Measurements from ENCODE around the gene SSBP1. TPM values are rescaled to one million over a fixed set of nuclear protein-coding genes. Genes with fewer than 3 reads are reported as not detected.
"Not testable (repeated sequence)": the region's sequence is repeated elsewhere in the genome, so short reads cannot be mapped to it uniquely, and the experiment has no call there.

SSBP1 gene
- total RNA-seq, 1 experiment from 2014 or later = 364 TPM

- in situ Hi-C loops (cut with HindIII; ENCODE audit: low pct_unique_long_range_greater_than_20kb, low sequenced_read_pairs) = no loop called here
Observed at GRCh38 chr7:141739250-141739649, 1.1 kb downstream of the SSBP1 start.

GRCh38 chr7:141742229-141742628 is 4.1 kb downstream of the SSBP1 start:
- DNase-seq (ENCODE audit: low read depth, low spot score) = no peak
- in situ Hi-C loops (cut with HindIII; ENCODE audit: low pct_unique_long_range_greater_than_20kb, low sequenced_read_pairs) = no loop called here

More at GRCh38 chr7:141739250-141739649, 1.1 kb downstream of the SSBP1 start:
- no peak for DNase-seq (ENCODE audit: low read depth, low spot score)

- no peak for DNase-seq (ENCODE audit: low read depth, low spot score)
- in situ Hi-C loops (cut with HindIII; ENCODE audit: low pct_unique_long_range_greater_than_20kb, low sequenced_read_pairs) = no loop called here
Observed at GRCh38 chr7:141744131-141744530, 6.0 kb downstream of the SSBP1 start.

GRCh38 chr7:141748396-141748795 is 10.2 kb downstream of the SSBP1 start:
- no peak for DNase-seq (ENCODE audit: low read depth, low spot score)
- in situ Hi-C loops (cut with HindIII; ENCODE audit: low pct_unique_long_range_greater_than_20kb, low sequenced_read_pairs) = no loop called here

- not testable (repeated sequence) for DNase-seq (ENCODE audit: low read depth, low spot score)
Observed at GRCh38 chr7:141751904-141752303, 13.7 kb downstream of the SSBP1 start.

GRCh38 chr7:141752634-141753033 is 14.5 kb downstream of the SSBP1 start:
- in situ Hi-C loops (cut with HindIII; ENCODE audit: low pct_unique_long_range_greater_than_20kb, low sequenced_read_pairs) = no loop called here

More at GRCh38 chr7:141751904-141752303, 13.7 kb downstream of the SSBP1 start:
- in situ Hi-C loops (cut with HindIII; ENCODE audit: low pct_unique_long_range_greater_than_20kb, low sequenced_read_pairs) = not testable (repeated sequence)

GRCh38 chr7:141754939-141755338 is 16.8 kb downstream of the SSBP1 start:
- DNase-seq (ENCODE audit: low read depth, low spot score) = peak; percentile 75
- in situ Hi-C loops (cut with HindIII; ENCODE audit: low pct_unique_long_range_greater_than_20kb, low sequenced_read_pairs) = no loop called here

More at GRCh38 chr7:141752634-141753033, 14.5 kb downstream of the SSBP1 start:
- DNase-seq (ENCODE audit: low read depth, low spot score) = peak; percentile 52

GRCh38 chr7:141763797-141764196 is 25.6 kb downstream of the SSBP1 start, which contains the start of gene TAS2R3:
Gene TAS2R3, plus strand, starts transcription at chr7:141764097. Its CDS starts 62 bp downstream, at chr7:141764159.
- in situ Hi-C loops (cut with HindIII; ENCODE audit: low pct_unique_long_range_greater_than_20kb, low sequenced_read_pairs) = no loop called here
- no peak for DNase-seq (ENCODE audit: low read depth, low spot score)

- DNase-seq (ENCODE audit: low read depth, low spot score); in situ Hi-C loops (cut with HindIII; ENCODE audit: low pct_unique_long_range_greater_than_20kb, low sequenced_read_pairs): not testable (repeated sequence)
Observed at GRCh38 chr7:141770083-141770583, 32.0 kb downstream of the SSBP1 start.

GRCh38 chr7:141776374-141776773 is 38.2 kb downstream of the SSBP1 start, which contains the start of gene TAS2R4:
Gene TAS2R4, plus strand, starts transcription at chr7:141776674. Its CDS starts 1,815 bp downstream, at chr7:141778489.
- DNase-seq (ENCODE audit: low read depth, low spot score) = no peak
- in situ Hi-C loops (cut with HindIII; ENCODE audit: low pct_unique_long_range_greater_than_20kb, low sequenced_read_pairs) = no loop called here

GRCh38 chr7:141785706-141786552 is 47.8 kb downstream of the SSBP1 start:
- in situ Hi-C loops (cut with HindIII; ENCODE audit: low pct_unique_long_range_greater_than_20kb, low sequenced_read_pairs) = no loop called here
- peak; percentile 82 for DNase-seq (ENCODE audit: low read depth, low spot score)

- in situ Hi-C loops (cut with HindIII; ENCODE audit: low pct_unique_long_range_greater_than_20kb, low sequenced_read_pairs) = no loop called here
- DNase-seq (ENCODE audit: low read depth, low spot score) = no peak
Observed at GRCh38 chr7:141788296-141788695, 50.1 kb downstream of the SSBP1 start.

GRCh38 chr7:141789917-141790316 is 51.8 kb downstream of the SSBP1 start, which contains the start of gene TAS2R5:
Gene TAS2R5, plus strand, starts transcription at chr7:141790217. Its CDS starts 145 bp downstream, at chr7:141790362.
- DNase-seq (ENCODE audit: low read depth, low spot score) = no peak
- in situ Hi-C loops (cut with HindIII; ENCODE audit: low pct_unique_long_range_greater_than_20kb, low sequenced_read_pairs) = no loop called here

GRCh38 chr7:141792526-141792925 is 54.4 kb downstream of the SSBP1 start:
- in situ Hi-C loops (cut with HindIII; ENCODE audit: low pct_unique_long_range_greater_than_20kb, low sequenced_read_pairs) = no loop called here

More at GRCh38 chr7:141792526-141792925, 54.4 kb downstream of the SSBP1 start:
- peak; percentile 42 for DNase-seq (ENCODE audit: low read depth, low spot score)

Small RNA genes within 50 kb of the gene (small RNA-seq; reads per million reads assigned to genes)
- gene RNU1-82P = 0 reads per million in 2 experiments

Other genes starting within 250 kb of the SSBP1 start
- gene AGK, start 186.9 kb upstream of the SSBP1 start, total RNA-seq (2014; rRNA removed; shearing (Covaris generic)) = 67.1 and 67.2 TPM in 2 replicates
- 15.2 and 16.6 TPM in 2 replicates for gene DENND11, start 36.2 kb upstream of the SSBP1 start, total RNA-seq (2014; rRNA removed; shearing (Covaris generic))
- not detected in 2 replicates for gene WEE2, start 30.0 kb upstream of the SSBP1 start, total RNA-seq (2014; rRNA removed; shearing (Covaris generic))
- gene TAS2R3, start 25.7 kb downstream of the SSBP1 start, total RNA-seq (2014; rRNA removed; shearing (Covaris generic)) = 0.40 and 0.87 TPM in 2 replicates
- 0.08 and 0.32 TPM in 2 replicates for gene TAS2R4, start 38.3 kb downstream of the SSBP1 start, total RNA-seq (2014; rRNA removed; shearing (Covaris generic))
- gene TAS2R5, start 51.9 kb downstream of the SSBP1 start, total RNA-seq (2014; rRNA removed; shearing (Covaris generic)) = 0.26 and 0.51 TPM in 2 replicates
- 0.13 TPM in 1 of 2 replicates, not detected in the other for gene PRSS37, start 103.1 kb downstream of the SSBP1 start, total RNA-seq (2014; rRNA removed; shearing (Covaris generic))
- not detected in 2 replicates for gene OR9A4, start 178.0 kb downstream of the SSBP1 start, total RNA-seq (2014; rRNA removed; shearing (Covaris generic))
- not detected in 2 replicates for gene CLEC5A, start 208.6 kb downstream of the SSBP1 start, total RNA-seq (2014; rRNA removed; shearing (Covaris generic))
- not detected in 2 replicates for gene TAS2R38, start 235.4 kb downstream of the SSBP1 start, total RNA-seq (2014; rRNA removed; shearing (Covaris generic))